Lower lobe of right lung (tissue), 2 donors: ENCODE measurements around the gene SULT1B1. TPM values are rescaled to one million over a fixed set of nuclear protein-coding genes. Genes with fewer than 3 reads are reported as not detected.

Source experiments
- ATAC-seq, 2 donors: fragments of 200-7000 bp; cut with Tn5 transposase; one replicate each; pipeline ENCODE4 v1.9.1; 2020 to 2022; ENCODE audit warnings: mild to moderate bottlenecking in 2 of 2, moderate library complexity in 2 of 2
- DNase-seq: peaks from one replicate; pipeline ENCODE4 v3.0.0-alpha.2; 2020
- H3K27ac ChIP-seq: fragments of 200-600 bp; one replicate; pipeline ENCODE4 v1.8.0; 2022
- H3K27me3 ChIP-seq: fragments of 200-600 bp; one replicate; pipeline ENCODE4 v1.8.0; 2022; ENCODE audit warnings: low read depth
- H3K36me3 ChIP-seq: fragments of 200-600 bp; one replicate; pipeline ENCODE4 v1.8.0; 2022; ENCODE audit warnings: mild to moderate bottlenecking
- H3K4me1 ChIP-seq: fragments of 200-600 bp; one replicate; pipeline ENCODE4 v1.8.0; 2022
- H3K4me3 ChIP-seq: fragments of 200-600 bp; one replicate; pipeline ENCODE4 v1.8.0; 2022; ENCODE audit warnings: mild to moderate bottlenecking
- H3K9me3 ChIP-seq: fragments of 200-600 bp; one replicate; pipeline ENCODE4 v1.8.0; 2022
- intact Hi-C: fragments of 100-400 bp; cut with DNase I; formaldehyde crosslinking; loops from one replicate; pipeline ENCODE4 v1.11.0; 2022
- total RNA-seq: library from RNA; stranded (reverse); fragmentation: NEBNext Ultra II Directional; extraction: Animal tissue kit (Norgen Biotek cat#: 25700); gene quantifications from one replicate; pipeline ENCODE4 v1.2.1, GENCODE V29; 2021
- TF ChIP-seq, protein P1 (sequence below): fragments of 200-600 bp; IDR thresholded peaks from one replicate; pipeline ENCODE4 v1.8.0; 2022; ENCODE audit warnings: antibody characterized with exemption, mild to moderate bottlenecking
- donor health status: DM: no; HTN: yes; CAD: no; lungs with severe emphysema.

The SULT1B1 gene
- total RNA-seq, 1 donor from 2014 or later: 10.9 TPM

DNA sequence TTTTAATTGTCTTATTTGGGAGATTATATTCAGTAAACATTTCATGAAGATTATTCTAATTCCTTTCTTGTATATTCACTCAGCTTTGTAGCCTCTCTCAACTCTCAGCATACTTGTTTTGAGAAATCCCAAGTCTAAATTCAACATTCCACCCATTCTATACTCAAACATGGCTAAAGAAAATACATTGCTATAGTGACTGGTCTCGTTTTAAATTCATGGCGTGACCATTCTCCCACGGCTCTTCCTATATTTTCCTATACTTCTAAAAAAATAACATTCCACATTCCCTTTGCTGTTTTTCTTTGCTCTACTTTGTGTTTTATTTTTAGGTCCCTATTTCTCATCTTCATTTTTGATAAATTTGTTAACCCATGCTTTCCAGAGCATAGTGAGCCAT is 58.2 kb downstream of the SULT1B1 start:
- Histone ChIP-seq H3K4me3 (no peak overlapping the region), H3K36me3 (no peaks in the 10 kb centered on the region), H3K4me1 (no peaks in the 10 kb centered on the region), H3K9me3 (no peaks in the 10 kb centered on the region), H3K27me3 (no peaks in the 10 kb centered on the region), H3K27ac (no peak overlapping the region)
- intact Hi-C loops: no loop called here
- DNase-seq (no peak), ATAC-seq (no peak)
- TF ChIP-seq, protein P1, sequence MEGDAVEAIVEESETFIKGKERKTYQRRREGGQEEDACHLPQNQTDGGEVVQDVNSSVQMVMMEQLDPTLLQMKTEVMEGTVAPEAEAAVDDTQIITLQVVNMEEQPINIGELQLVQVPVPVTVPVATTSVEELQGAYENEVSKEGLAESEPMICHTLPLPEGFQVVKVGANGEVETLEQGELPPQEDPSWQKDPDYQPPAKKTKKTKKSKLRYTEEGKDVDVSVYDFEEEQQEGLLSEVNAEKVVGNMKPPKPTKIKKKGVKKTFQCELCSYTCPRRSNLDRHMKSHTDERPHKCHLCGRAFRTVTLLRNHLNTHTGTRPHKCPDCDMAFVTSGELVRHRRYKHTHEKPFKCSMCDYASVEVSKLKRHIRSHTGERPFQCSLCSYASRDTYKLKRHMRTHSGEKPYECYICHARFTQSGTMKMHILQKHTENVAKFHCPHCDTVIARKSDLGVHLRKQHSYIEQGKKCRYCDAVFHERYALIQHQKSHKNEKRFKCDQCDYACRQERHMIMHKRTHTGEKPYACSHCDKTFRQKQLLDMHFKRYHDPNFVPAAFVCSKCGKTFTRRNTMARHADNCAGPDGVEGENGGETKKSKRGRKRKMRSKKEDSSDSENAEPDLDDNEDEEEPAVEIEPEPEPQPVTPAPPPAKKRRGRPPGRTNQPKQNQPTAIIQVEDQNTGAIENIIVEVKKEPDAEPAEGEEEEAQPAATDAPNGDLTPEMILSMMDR: no peak

DNA sequence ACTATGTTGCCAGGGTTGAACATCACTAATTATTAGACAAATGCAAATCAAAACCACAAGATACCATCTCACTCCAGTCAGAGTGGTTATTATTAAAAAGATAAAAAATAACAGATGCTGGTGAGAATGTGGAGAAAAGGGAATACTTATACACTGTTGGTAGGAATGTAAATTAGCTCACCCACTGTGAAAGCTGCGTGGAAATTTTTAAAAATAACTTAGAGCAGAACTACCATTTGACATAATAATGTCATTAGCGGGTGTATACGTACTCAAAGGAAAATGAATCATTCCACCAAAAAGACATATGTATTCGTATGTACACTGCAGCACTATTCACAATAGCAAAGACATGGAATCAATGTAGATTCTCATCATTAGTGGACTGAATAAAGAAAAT is 58.7 kb downstream of the SULT1B1 start:
- TF ChIP-seq, protein P1: no peak
- no peaks in the 10 kb centered on the region for H3K9me3 ChIP-seq
- intact Hi-C loops: no loop called here
- no peaks in the 10 kb centered on the region for H3K36me3 ChIP-seq
- ATAC-seq (no peak), DNase-seq (no peak)
- no peaks in the 10 kb centered on the region for H3K27me3 ChIP-seq
- H3K4me3 ChIP-seq: no peak overlapping the region
- no peaks in the 10 kb centered on the region for H3K4me1 ChIP-seq
- H3K27ac ChIP-seq: no peak overlapping the region

DNA sequence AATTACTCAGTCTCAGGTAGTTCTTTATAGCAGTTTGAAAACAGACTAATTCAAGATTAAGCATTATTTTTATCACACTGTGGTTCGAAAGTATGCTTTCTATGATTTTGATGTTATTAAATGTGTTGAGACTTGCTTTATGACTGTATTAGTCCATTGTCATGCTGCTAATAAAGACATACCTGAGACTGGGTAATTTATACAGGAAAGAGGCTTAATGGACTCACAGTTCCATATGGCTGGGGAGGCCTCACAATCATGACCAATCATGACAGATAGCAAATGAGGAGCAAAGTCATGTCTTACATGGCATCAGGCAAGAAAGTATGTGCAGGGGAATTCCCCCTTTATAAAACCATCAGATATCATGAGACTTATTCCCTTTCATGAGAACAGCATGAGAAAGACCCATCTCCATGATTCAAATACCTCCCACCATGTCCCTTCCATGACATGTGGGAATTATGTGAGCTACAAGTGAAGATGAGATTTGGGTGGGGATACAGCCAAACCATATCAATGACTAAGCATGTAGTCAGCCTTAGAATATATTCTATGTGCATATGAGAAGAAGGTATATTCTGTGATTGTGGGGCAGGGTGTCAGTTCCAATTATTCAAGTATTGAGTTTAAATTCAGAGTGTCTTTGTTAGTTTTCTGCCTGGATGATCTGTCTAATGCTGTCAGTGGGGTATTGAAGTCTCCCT is 62.7 kb downstream of the SULT1B1 start:
- H3K4me1 ChIP-seq: no peaks in the 10 kb centered on the region
- no peaks in the 10 kb centered on the region for H3K27me3 ChIP-seq
- ATAC-seq (no peak), DNase-seq (no peak)
- TF ChIP-seq, protein P1: no peak
- no peak overlapping the region for H3K4me3 ChIP-seq
- no peak overlapping the region for H3K27ac ChIP-seq
- intact Hi-C loops: no loop called here
- no peaks in the 10 kb centered on the region for H3K9me3 ChIP-seq
- no peaks in the 10 kb centered on the region for H3K36me3 ChIP-seq

DNA sequence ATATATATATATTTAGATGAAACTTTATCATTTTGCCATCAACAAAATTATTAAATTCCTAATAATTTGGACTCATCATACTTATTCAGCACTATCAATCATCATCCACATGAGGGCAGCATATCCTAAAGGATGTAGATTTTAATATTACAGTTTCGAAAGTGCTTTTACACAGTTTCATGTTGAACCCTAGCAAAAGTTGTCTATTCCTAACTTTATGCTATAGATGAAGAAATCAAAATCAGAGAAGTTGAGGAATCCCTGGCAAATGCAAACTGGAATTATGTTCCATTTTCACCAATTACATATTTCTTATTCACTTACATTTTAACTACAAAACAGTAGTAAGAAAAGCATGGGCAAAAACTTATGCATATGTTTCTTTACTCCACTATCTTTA is 70.8 kb downstream of the SULT1B1 start:
- no peak for DNase-seq
- Histone ChIP-seq H3K27ac (no peak overlapping the region), H3K4me3 (no peak overlapping the region), H3K9me3 (no peaks in the 10 kb centered on the region), H3K4me1 (no peaks in the 10 kb centered on the region), H3K36me3 (no peaks in the 10 kb centered on the region), H3K27me3 (no peaks in the 10 kb centered on the region)
- ATAC-seq: peak; percentile 47 to 64
- intact Hi-C loops: loop anchor here (5.0 kb wide), 1 partner anchor 188 kb away; no protein-coding TSS in a partner anchor
- TF ChIP-seq, protein P1: peak; percentile 52

DNA sequence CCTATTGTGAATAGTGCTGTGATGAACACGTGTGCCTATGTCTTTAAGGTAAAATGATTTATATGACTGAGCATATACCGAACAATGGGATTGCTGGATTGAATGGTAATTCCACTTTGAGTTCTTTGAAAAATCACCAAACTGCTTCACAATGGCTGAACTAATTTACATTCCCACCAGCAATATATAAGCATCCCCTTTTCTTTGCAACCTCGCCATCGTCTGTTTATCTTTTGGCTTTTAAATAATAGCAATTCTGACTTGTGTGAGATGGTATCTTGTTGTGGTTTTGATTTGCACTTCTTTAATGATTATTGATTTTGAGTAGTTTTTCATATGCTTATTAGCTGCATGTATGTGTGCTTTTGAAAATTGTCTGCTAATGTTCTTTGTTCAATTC is 75.6 kb downstream of the SULT1B1 start:
- no peaks in the 10 kb centered on the region for H3K36me3 ChIP-seq
- intact Hi-C loops: loop anchor here (5.0 kb wide), 1 partner anchor 192 kb away; no protein-coding TSS in a partner anchor
- ATAC-seq (no peak), DNase-seq (no peak)
- no peak overlapping the region for H3K27ac ChIP-seq
- H3K9me3 ChIP-seq: no peaks in the 10 kb centered on the region
- no peaks in the 10 kb centered on the region for H3K27me3 ChIP-seq
- no peak overlapping the region for H3K4me3 ChIP-seq
- TF ChIP-seq, protein P1: no peak
- H3K4me1 ChIP-seq: no peaks in the 10 kb centered on the region

Other genes with a start within 250 kb of the SULT1B1 start
- not detected for gene UGT2A2, start 121.0 kb downstream of the SULT1B1 start, total RNA-seq
- gene UGT2A1, start 107.4 kb downstream of the SULT1B1 start, total RNA-seq: not detected
- gene SULT1E1, start 99.5 kb upstream of the SULT1B1 start, total RNA-seq: 1.0 TPM
- gene CSN1S1, start 170.4 kb upstream of the SULT1B1 start, total RNA-seq: not detected
- gene CSN2, start 205.1 kb upstream of the SULT1B1 start, total RNA-seq: not detected
- gene STATH, start 235.3 kb upstream of the SULT1B1 start, total RNA-seq: not detected